Measurements from ENCODE around the gene ASCC1. TPM values are rescaled to one million over a fixed set of nuclear protein-coding genes. Genes with fewer than 3 reads are reported as not detected.

ASCC1 gene
- polyA plus RNA-seq, 2 of the 4 experiments (the other 2 are of a cell fraction): 56.5 to 82.3 TPM

GRCh38 chr10:72104472-72105097, 111.5 kb downstream of the ASCC1 start:
- ATAC-seq (no peak), FAIRE-seq (no peak), DNase-seq (ENCODE audit: low read depth in 1 of 2, low spot score in 1 of 2) (no peak)
- POLR2A ChIA-PET: no interaction called here
- Histone ChIP-seq H3K4me1 (peaks cover 21% of the 10 kb centered on the region), H3K4me2 (no peak overlapping the region), H3K9me3 (no peaks in the 10 kb centered on the region), H3K27ac (no peak overlapping the region), H3K4me3 (no peak overlapping the region)
- CTCF ChIA-PET: no interaction called here
- 87% methylated on average over 8 of the region's 8 CpGs for WGBS (ENCODE audit: missing lambda C conversion rate)
- TF ChIP-seq EP300 (IDR thresholded peaks at IDR 0.05): no peak
- TF ChIP-seq CHD4 (IDR thresholded peaks at IDR 0.05; ENCODE audit: borderline replicate concordance): no peak
- no peak for TF ChIP-seq HOXB5 (CRISPR knock-in tag; IDR thresholded peaks at IDR 0.05)
- no peak for TF ChIP-seq POLR2A (IDR thresholded peaks at IDR 0.05; ENCODE audit: low read length)
- no peak for TF ChIP-seq NPAS2 (CRISPR knock-in tag; IDR thresholded peaks at IDR 0.05; ENCODE audit: borderline replicate concordance)
- no peak for TF ChIP-seq RNF2 (IDR thresholded peaks at IDR 0.05; ENCODE audit: borderline replicate concordance, low read depth)
- TF ChIP-seq RAD21 (conservative IDR thresholded peaks at IDR 0.05 in 1 of 2, IDR thresholded peaks at IDR 0.05 in 1 of 2): no peak
- TF ChIP-seq CEBPB (IDR thresholded peaks at IDR 0.05): no peak
- no peak for TF ChIP-seq REST (IDR thresholded peaks at IDR 0.05)
- TF ChIP-seq FOSB (CRISPR knock-in tag; IDR thresholded peaks at IDR 0.05): no peak
- no peak for TF ChIP-seq CTCF (IDR thresholded peaks at IDR 0.05)
- no peak for TF ChIP-seq MAFK (IDR thresholded peaks at IDR 0.05; ENCODE audit: partially characterized antibody)
- no peak for TF ChIP-seq HOXA7 (CRISPR knock-in tag; IDR thresholded peaks at IDR 0.05)
- TF ChIP-seq MAZ (IDR thresholded peaks at IDR 0.05; ENCODE audit: borderline replicate concordance, low read depth, low read length): no peak
- TF ChIP-seq ZSCAN20 (CRISPR knock-in tag; IDR thresholded peaks at IDR 0.05): no peak
- TF ChIP-seq ZNF302 (CRISPR knock-in tag; IDR thresholded peaks at IDR 0.05): no peak
- no peak for TF ChIP-seq RARB (CRISPR knock-in tag; IDR thresholded peaks at IDR 0.05)
- TF ChIP-seq HES2 (IDR thresholded peaks at IDR 0.05): no peak

- H3K9me3 ChIP-seq: no peaks in the 10 kb centered on the region
- no peak for DNase-seq (ENCODE audit: low read depth in 1 of 2, low spot score in 1 of 2)
- H3K27ac ChIP-seq: peak overlapping the region; percentile 69 to 71; a peak in 4 of 6 replicates
- TF ChIP-seq MYC (IDR thresholded peaks at IDR 0.05; ENCODE audit: borderline replicate concordance, low read length) (no peak), HES2 (IDR thresholded peaks at IDR 0.05) (no peak), RAD21 (conservative IDR thresholded peaks at IDR 0.05 in 1 of 2, IDR thresholded peaks at IDR 0.05 in 1 of 2) (no peak), POLR2AphosphoS2 (conservative IDR thresholded peaks at IDR 0.05; ENCODE audit: low read length) (no peak), HOXB5 (CRISPR knock-in tag; IDR thresholded peaks at IDR 0.05) (no peak), EHF (CRISPR knock-in tag; IDR thresholded peaks at IDR 0.05) (no peak), PBX3 (IDR thresholded peaks at IDR 0.05) (no peak), CHD4 (IDR thresholded peaks at IDR 0.05; ENCODE audit: borderline replicate concordance) (no peak)
- TF ChIP-seq, protein P1, sequence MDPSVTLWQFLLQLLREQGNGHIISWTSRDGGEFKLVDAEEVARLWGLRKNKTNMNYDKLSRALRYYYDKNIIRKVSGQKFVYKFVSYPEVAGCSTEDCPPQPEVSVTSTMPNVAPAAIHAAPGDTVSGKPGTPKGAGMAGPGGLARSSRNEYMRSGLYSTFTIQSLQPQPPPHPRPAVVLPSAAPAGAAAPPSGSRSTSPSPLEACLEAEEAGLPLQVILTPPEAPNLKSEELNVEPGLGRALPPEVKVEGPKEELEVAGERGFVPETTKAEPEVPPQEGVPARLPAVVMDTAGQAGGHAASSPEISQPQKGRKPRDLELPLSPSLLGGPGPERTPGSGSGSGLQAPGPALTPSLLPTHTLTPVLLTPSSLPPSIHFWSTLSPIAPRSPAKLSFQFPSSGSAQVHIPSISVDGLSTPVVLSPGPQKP (IDR thresholded peaks at IDR 0.05; ENCODE audit: low read depth, low read length): no peak
- peak overlapping the region; percentile 63; the same call in 1 of the 3 replicates for H3K4me2 ChIP-seq
- ATAC-seq: no peak
- WGBS (ENCODE audit: missing lambda C conversion rate): 97% methylated on average over 10 of the region's 10 CpGs
- no peak for FAIRE-seq
- H3K4me1 ChIP-seq: peaks cover 44% of the 10 kb centered on the region
- no peak overlapping the region for H3K4me3 ChIP-seq
- CTCF ChIA-PET: interaction anchor here (0.7 to 1.9 kb wide), 5 partner anchors 14 to 123 kb away, joined by 3 to 12 read pairs (median 5); no protein-coding TSS in a partner anchor
- POLR2A ChIA-PET: interaction anchor here (0.9 kb wide), 1 partner anchor 33 kb away, joined by 6 read pairs; no protein-coding TSS in a partner anchor
Measured at GRCh38 chr10:72099600-72099921, 116.5 kb downstream of the ASCC1 start.
